MM.1S (cell line): ENCODE data around the gene ATCAY.

Source experiments
- EZH2 ChIP-seq: fragments of 300-600 bp; sonication (generic); optimal IDR thresholded peaks from 2 replicates; pipeline ENCODE3; 2017; ENCODE audit warnings: low read depth, mild to moderate bottlenecking, antibody characterized with exemption, low read length, mixed read lengths
- TF ChIP-seq, protein P1 (sequence below): fragments of 300-600 bp; sonication (generic); IDR thresholded peaks from 2 replicates; pipeline ENCODE4 v1.5.1; 2016; ENCODE audit warnings: antibody characterized with exemption, low read length, mixed read lengths

GRCh38 chr19:3963458-3964255 is 83.2 kb downstream of the ATCAY start:
- TF ChIP-seq, protein P1, sequence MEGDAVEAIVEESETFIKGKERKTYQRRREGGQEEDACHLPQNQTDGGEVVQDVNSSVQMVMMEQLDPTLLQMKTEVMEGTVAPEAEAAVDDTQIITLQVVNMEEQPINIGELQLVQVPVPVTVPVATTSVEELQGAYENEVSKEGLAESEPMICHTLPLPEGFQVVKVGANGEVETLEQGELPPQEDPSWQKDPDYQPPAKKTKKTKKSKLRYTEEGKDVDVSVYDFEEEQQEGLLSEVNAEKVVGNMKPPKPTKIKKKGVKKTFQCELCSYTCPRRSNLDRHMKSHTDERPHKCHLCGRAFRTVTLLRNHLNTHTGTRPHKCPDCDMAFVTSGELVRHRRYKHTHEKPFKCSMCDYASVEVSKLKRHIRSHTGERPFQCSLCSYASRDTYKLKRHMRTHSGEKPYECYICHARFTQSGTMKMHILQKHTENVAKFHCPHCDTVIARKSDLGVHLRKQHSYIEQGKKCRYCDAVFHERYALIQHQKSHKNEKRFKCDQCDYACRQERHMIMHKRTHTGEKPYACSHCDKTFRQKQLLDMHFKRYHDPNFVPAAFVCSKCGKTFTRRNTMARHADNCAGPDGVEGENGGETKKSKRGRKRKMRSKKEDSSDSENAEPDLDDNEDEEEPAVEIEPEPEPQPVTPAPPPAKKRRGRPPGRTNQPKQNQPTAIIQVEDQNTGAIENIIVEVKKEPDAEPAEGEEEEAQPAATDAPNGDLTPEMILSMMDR, result no peak
- no peak for TF ChIP-seq EZH2
